AG04450 (cell line): ENCODE data around the gene ASB12. TPM values are rescaled to one million over a fixed set of nuclear protein-coding genes. Genes with fewer than 3 reads are reported as not detected.

ENCODE experiments used
- CTCF ChIA-PET: fragments of 300-600, 350-600 bp; formaldehyde crosslinking; extraction: SDS; loops from one replicate; lab custom pipeline; 2022; ENCODE audit warnings: antibody characterized with exemption, inconsistent platforms; lab: Charles Lee
- POLR2A ChIA-PET: fragments of 350-600 bp; formaldehyde crosslinking; extraction: SDS; loops from one replicate; lab custom pipeline; 2021; ENCODE audit warnings: antibody characterized with exemption, inconsistent platforms; lab: Yijun Ruan, JAX
- DNase-seq: peaks from one replicate; pipeline ENCODE4 v3.0.0-alpha.2; 2011; ENCODE audit warnings: low read depth, low spot score
- H3K27ac ChIP-seq: one replicate; pipeline ENCODE4 v1.5.1; 2012; ENCODE audit warnings: low read depth, low read length, control low read depth
- H3K27me3 ChIP-seq: one replicate; pipeline ENCODE4 v1.6.0; 2012; ENCODE audit warnings: low read length; ENCODE audit not compliant: control insufficient read depth, insufficient read depth
- H3K4me3 ChIP-seq: 2 replicates; pipeline ENCODE4 v1.5.1; 2011; ENCODE audit warnings: mild to moderate bottlenecking, low read depth, low read length, control low read depth
- H3K9me3 ChIP-seq: 2 replicates; pipeline ENCODE4 v1.5.1; 2012; ENCODE audit warnings: low read length; ENCODE audit not compliant: control insufficient read depth, insufficient read depth
- polyA plus RNA-seq: library from polyadenylated mRNA; depleted of rRNA; stranded (reverse); fragments of >200 nt; gene quantifications from 2 replicates; pipeline ENCODE4 v1.2.3, GENCODE V29; 2011
- TF ChIP-seq, protein P1 (sequence below): IDR thresholded peaks from 2 replicates; pipeline ENCODE4 v1.5.1; 2011; ENCODE audit warnings: low read depth, low read length, control low read depth, inconsistent platforms

ASB12 gene
- polyA plus RNA-seq, 1 experiment = not detected

DNA sequence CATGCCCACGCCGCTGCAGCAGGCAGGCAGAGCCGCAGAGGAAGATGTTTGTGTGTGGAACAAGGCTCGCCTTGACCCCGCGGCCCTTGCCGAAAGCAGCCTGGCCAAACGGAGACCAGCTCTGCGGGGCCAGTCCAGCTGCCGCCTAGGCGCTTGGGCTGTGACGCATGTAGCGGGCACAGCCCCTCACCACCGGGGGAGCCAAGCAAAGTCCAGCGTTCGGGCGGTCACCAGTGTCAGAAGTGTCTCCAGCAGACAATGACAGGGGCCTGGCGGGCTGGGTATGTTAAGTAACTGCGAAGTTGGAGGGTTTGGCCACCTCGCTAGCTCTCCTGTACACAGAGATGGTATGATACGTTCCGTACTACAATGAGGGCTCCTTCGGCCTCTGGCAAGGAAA is 26.2 kb downstream of the ASB12 start:
- CTCF ChIA-PET = no interaction called here
- no peak for DNase-seq
- peak overlapping the region; percentile 31 for H3K27ac ChIP-seq
- TF ChIP-seq, protein P1, sequence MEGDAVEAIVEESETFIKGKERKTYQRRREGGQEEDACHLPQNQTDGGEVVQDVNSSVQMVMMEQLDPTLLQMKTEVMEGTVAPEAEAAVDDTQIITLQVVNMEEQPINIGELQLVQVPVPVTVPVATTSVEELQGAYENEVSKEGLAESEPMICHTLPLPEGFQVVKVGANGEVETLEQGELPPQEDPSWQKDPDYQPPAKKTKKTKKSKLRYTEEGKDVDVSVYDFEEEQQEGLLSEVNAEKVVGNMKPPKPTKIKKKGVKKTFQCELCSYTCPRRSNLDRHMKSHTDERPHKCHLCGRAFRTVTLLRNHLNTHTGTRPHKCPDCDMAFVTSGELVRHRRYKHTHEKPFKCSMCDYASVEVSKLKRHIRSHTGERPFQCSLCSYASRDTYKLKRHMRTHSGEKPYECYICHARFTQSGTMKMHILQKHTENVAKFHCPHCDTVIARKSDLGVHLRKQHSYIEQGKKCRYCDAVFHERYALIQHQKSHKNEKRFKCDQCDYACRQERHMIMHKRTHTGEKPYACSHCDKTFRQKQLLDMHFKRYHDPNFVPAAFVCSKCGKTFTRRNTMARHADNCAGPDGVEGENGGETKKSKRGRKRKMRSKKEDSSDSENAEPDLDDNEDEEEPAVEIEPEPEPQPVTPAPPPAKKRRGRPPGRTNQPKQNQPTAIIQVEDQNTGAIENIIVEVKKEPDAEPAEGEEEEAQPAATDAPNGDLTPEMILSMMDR = no peak
- POLR2A ChIA-PET = interaction anchor here (0.6 kb wide), 1 partner anchor 1313 kb away, joined by 3 read pairs; no protein-coding TSS in a partner anchor
- no peaks in the 10 kb centered on the region for H3K9me3 ChIP-seq
- no peaks in the 10 kb centered on the region for H3K27me3 ChIP-seq
- peak overlapping the region; percentile 66 for H3K4me3 ChIP-seq

DNA sequence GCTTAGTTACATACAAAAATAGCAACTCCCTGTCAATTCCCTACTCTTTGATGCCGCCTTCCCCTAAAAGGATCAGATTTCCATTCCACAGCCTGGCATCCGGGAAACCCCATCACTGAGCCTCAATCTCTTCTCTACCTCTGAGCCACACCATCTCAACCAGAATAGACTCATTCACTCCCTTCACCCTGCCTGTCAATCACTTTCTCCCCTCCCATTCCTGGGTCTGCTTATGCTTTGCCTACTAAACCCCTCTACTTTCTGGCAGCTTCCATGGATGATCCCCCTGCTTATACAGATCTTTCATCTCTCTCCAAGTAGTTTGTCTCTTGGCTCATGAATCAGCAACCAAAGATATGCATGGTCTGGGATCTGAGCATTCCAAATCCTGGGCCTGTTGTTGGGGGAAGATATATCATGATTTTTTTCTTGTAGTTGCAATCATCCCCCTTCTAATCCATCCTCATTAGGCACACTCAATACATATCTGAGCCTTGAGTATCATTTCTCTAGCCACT is 27.5 kb downstream of the ASB12 start:
- TF ChIP-seq, protein P1 = no peak
- H3K27me3 ChIP-seq = no peaks in the 10 kb centered on the region
- CTCF ChIA-PET = no interaction called here
- no peak overlapping the region for H3K4me3 ChIP-seq
- no peaks in the 10 kb centered on the region for H3K9me3 ChIP-seq
- no peak for DNase-seq
- no peak overlapping the region for H3K27ac ChIP-seq
- POLR2A ChIA-PET = no interaction called here

DNA sequence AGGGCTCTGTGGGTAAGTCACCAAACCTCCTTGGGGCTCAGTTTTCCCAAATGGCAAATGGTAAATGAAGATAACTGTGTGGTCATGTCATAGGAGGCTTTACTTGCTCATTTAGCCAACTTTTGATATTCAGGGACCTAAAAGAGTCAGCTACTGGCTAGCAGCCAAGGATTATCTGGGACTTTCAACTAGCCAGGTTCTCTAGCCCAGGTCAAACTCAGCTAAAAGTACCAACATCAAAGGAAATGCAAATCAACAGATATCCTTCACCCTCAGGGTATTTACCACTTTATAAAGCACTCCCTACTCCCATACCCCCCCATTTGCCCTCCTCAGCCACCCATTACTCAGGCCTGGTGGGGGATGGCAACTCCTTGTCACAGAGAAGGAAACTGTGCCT is 32.4 kb downstream of the ASB12 start:
- DNase-seq = no peak
- CTCF ChIA-PET = no interaction called here
- POLR2A ChIA-PET = no interaction called here
- Histone ChIP-seq H3K27me3 (no peaks in the 10 kb centered on the region), H3K27ac (no peak overlapping the region), H3K4me3 (no peak overlapping the region), H3K9me3 (no peaks in the 10 kb centered on the region)
- TF ChIP-seq, protein P1 = no peak

- POLR2A ChIA-PET = no interaction called here
- Histone ChIP-seq H3K27ac (no peak overlapping the region), H3K4me3 (no peak overlapping the region), H3K27me3 (no peaks in the 10 kb centered on the region), H3K9me3 (no peaks in the 10 kb centered on the region)
- no peak for DNase-seq
- CTCF ChIA-PET = no interaction called here
- TF ChIP-seq, protein P1 = no peak
These were observed 33.8 kb downstream of the ASB12 start for GRCh38 chrX:64196606-64197005.

DNA sequence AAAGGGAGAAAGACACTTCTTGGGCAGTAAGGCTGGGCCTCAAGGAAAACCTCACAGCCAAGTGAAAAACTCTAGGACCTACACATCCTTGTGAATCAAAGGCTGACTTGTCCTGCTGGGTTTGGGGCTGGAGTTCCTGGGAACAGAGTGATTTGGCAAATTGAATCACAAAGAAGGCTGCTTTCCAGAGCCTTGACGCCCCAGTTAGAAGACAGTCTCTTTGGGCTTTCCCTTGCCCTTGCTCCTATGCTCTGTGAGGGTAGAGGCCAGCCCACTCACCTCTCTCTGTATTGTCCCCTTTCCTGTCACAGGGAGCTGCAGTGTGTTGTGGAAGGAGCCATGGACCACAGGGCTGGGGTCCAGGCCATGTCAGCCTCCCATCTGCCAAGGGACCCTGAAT is 34.5 kb downstream of the ASB12 start:
- DNase-seq = no peak
- POLR2A ChIA-PET = no interaction called here

More for the DNA sequence above, 34.5 kb downstream of the ASB12 start:
- TF ChIP-seq, protein P1 = no peak
- Histone ChIP-seq H3K27me3 (no peaks in the 10 kb centered on the region), H3K9me3 (no peaks in the 10 kb centered on the region), H3K27ac (no peak overlapping the region), H3K4me3 (no peak overlapping the region)
- CTCF ChIA-PET = no interaction called here
